Measurements from ENCODE around the gene TBC1D22A. TPM values are rescaled to one million over a fixed set of nuclear protein-coding genes. Genes with fewer than 3 reads are reported as not detected.

TBC1D22A gene
- total and polyA plus RNA-seq, 9 of the 15 experiments (the other 6 are each of a cell fraction or from before 2014, with no cell fraction given), result 0.20 to 11.5 (median 5.2) TPM

GRCh38 chr22:46976143-46976542 lies 213.7 kb downstream of the TBC1D22A start:
- peaks cover 0 to 17% of the 10 kb centered on the region in 2 experiments; a peak in 3 of 5 replicates for H3K4me1 ChIP-seq (replicated peaks in 1 of 2; ENCODE audit: control insufficient read depth in 2 of 2, insufficient read depth in 2 of 2, low read length in 2 of 2)
- H3K36me3 ChIP-seq (ENCODE audit: control insufficient read depth, insufficient read depth, low read length), result no peaks in the 10 kb centered on the region
- FAIRE-seq, result no peak
- 86% methylated on average over 11 of the region's 13 CpGs for WGBS (ENCODE audit: insufficient coverage, low coverage, missing lambda C conversion rate)
- no peak for DNase-seq (ENCODE audit: extremely low read depth in 1 of 4, low spot score in 3 of 4)
- H2AFZ ChIP-seq (ENCODE audit: low read depth, low read length), result no peak overlapping the region
- intact Hi-C loops (cut with micrococcal nuclease), result no loop called here
- no peak overlapping the region for H3K27ac ChIP-seq (ENCODE audit: extremely low read depth, low read depth, low read length)
- POLR2A ChIA-PET, result interaction anchor here (1.6 kb wide), 1 partner anchor 10 kb away, joined by 4 read pairs; no protein-coding TSS in a partner anchor
- no peak overlapping the region for H3K4me3 ChIP-seq
- H3K79me2 ChIP-seq (ENCODE audit: control insufficient read depth, insufficient read depth, low read length), result no peaks in the 10 kb centered on the region
- no peak overlapping the region for H3K4me2 ChIP-seq (ENCODE audit: insufficient read depth, low read length)
- no peaks in the 10 kb centered on the region for H3K27me3 ChIP-seq (ENCODE audit: control insufficient read depth in 2 of 2, insufficient read depth in 2 of 2, low read length in 2 of 2)
- no peaks in the 10 kb centered on the region for H3K9me3 ChIP-seq (replicated peaks; ENCODE audit: control insufficient read depth, insufficient read depth, low read depth, low read length)
- in situ Hi-C loops (cut with MboI), result no loop called here
- no TSS peak for BruUV-seq (replicated peaks)
- no peaks in the 10 kb centered on the region for H4K20me1 ChIP-seq (replicated peaks; ENCODE audit: control insufficient read depth, insufficient read depth, low read length)
- H3K9me1 ChIP-seq (ENCODE audit: control insufficient read depth, insufficient read depth, low read length), result no peaks in the 10 kb centered on the region
- no peak for ATAC-seq
- CTCF ChIA-PET (ENCODE audit: low intra/inter-chr PET ratio), result interaction anchor here (0.7 kb wide), 1 partner anchor 173 kb away, joined by 3 read pairs; no protein-coding TSS in a partner anchor
- H3K9ac ChIP-seq (ENCODE audit: insufficient read depth in 1 of 2, low read depth in 2 of 2, low read length in 2 of 2), result no peak overlapping the region
- TF ChIP-seq SP1 (CRISPR knock-in tag; IDR thresholded peaks at IDR 0.05) (no peak), ZNF507 (tag; conservative IDR thresholded peaks at IDR 0.05) (no peak), GATAD2B (IDR thresholded peaks at IDR 0.05; ENCODE audit: borderline replicate concordance) (no peak), DEAF1 (CRISPR knock-in tag; IDR thresholded peaks at IDR 0.05) (no peak), PKNOX1 (IDR thresholded peaks at IDR 0.05) (no peak), MEF2D (tag; conservative IDR thresholded peaks at IDR 0.05; ENCODE audit: low read depth) (no peak), NR3C1 (CRISPR knock-in tag; IDR thresholded peaks at IDR 0.05) (no peak), ZNF282 (CRISPR knock-in tag; IDR thresholded peaks at IDR 0.05) (no peak), ZHX1 (conservative IDR thresholded peaks at IDR 0.05; ENCODE audit: low read length) (no peak), ZNF764 (CRISPR knock-in tag; IDR thresholded peaks at IDR 0.05; ENCODE audit: low read depth) (no peak), MXD1 (CRISPR knock-in tag; IDR thresholded peaks at IDR 0.05; ENCODE audit: borderline replicate concordance, poor library complexity, severe bottlenecking) (no peak), RBM14 (IDR thresholded peaks at IDR 0.05; ENCODE audit: borderline replicate concordance, insufficient read depth, low read depth, low read length) (no peak), BDP1 (IDR thresholded peaks at IDR 0.05; ENCODE audit: insufficient read depth, insufficient read length) (no peak), HNRNPK (IDR thresholded peaks at IDR 0.05; ENCODE audit: low read depth, low read length, poor library complexity, severe bottlenecking) (no peak), IRF2 (CRISPR knock-in tag; IDR thresholded peaks at IDR 0.05) (no peak), HBP1 (CRISPR knock-in tag; IDR thresholded peaks at IDR 0.05) (no peak)

All from K562 (cell line).